ENCODE data around the gene ABCA5. TPM values are rescaled to one million over a fixed set of nuclear protein-coding genes. Genes with fewer than 3 reads are reported as not detected.
A peak's percentile ranks its signal among the peaks of the same experiment; 100 is the strongest.

The ABCA5 gene
- total and polyA plus RNA-seq, 9 of the 15 experiments (the other 6 are each of a cell fraction or from before 2014, with no cell fraction given), result 0.74 to 2.3 (median 1.4) TPM

DNA sequence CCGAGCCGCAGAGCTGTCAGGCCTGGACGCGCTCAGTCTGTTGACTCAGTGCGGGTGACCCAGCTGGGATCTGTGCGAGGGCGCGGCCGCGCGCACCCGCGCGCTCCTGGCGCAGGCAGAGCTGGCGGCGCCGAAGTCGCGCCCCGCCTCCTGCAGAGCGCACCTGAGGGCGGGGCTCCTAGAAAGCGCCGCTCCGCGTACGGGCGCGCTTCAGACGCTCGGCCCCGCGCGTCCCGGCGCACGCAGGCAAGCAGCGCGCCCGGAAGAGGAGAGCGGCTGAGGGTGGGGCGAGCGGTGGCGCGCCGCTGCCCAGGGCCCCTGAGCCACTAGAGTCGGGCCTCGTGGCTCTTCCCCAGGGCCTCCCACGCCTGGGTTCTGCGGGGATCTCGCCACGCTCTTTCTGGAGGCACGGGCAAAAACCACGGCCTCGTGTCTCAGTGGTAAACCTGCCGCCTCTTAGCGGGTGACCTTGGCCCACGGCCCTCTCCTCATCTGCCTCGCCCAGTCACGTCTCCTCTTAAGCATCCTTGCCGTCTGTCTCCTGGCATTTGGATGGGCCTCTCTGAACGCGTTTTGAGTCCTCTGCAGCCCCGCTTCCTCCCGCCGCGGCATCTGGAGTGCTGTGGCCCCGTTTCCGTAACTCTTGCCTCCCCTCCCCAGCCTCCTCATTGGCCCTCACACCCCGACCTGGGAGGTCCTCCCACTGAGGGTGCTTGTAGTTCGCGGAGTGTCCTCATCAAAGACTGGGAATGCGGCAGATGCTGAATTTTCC lies at the start of gene ABCA5 (continued):
- 0 out of 2 replicates have a peak, but pooled peaks have one; percentile 23 for TF ChIP-seq BACH1 (tag; IDR thresholded peaks at IDR 0.05)
- TF ChIP-seq, protein P1, sequence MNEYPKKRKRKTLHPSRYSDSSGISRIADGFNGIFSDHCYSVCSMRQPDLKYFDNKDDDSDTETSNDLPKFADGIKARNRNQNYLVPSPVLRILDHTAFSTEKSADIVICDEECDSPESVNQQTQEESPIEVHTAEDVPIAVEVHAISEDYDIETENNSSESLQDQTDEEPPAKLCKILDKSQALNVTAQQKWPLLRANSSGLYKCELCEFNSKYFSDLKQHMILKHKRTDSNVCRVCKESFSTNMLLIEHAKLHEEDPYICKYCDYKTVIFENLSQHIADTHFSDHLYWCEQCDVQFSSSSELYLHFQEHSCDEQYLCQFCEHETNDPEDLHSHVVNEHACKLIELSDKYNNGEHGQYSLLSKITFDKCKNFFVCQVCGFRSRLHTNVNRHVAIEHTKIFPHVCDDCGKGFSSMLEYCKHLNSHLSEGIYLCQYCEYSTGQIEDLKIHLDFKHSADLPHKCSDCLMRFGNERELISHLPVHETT (CRISPR knock-in tag; conservative IDR thresholded peaks at IDR 0.05 in 1 of 2, IDR thresholded peaks at IDR 0.05 in 1 of 2), result peak in 1 of 2 experiments; percentile 72; a peak in 1 of 4 replicates
- no peak for TF ChIP-seq SRSF1 (IDR thresholded peaks at IDR 0.05; ENCODE audit: low read depth, low read length)
- no peak for TF ChIP-seq HSF4 (CRISPR knock-in tag; IDR thresholded peaks at IDR 0.05; ENCODE audit: borderline replicate concordance)
- no peak for TF ChIP-seq PYGO2 (tag; IDR thresholded peaks at IDR 0.05)
- TF ChIP-seq, protein P2, sequence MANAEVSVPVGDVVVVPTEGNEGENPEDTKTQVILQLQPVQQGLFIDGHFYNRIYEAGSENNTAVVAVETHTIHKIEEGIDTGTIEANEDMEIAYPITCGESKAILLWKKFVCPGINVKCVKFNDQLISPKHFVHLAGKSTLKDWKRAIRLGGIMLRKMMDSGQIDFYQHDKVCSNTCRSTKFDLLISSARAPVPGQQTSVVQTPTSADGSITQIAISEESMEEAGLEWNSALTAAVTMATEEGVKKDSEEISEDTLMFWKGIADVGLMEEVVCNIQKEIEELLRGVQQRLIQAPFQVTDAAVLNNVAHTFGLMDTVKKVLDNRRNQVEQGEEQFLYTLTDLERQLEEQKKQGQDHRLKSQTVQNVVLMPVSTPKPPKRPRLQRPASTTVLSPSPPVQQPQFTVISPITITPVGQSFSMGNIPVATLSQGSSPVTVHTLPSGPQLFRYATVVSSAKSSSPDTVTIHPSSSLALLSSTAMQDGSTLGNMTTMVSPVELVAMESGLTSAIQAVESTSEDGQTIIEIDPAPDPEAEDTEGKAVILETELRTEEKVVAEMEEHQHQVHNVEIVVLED (CRISPR knock-in tag; IDR thresholded peaks at IDR 0.05), result peak; percentile 87
- TF ChIP-seq, protein P3, sequence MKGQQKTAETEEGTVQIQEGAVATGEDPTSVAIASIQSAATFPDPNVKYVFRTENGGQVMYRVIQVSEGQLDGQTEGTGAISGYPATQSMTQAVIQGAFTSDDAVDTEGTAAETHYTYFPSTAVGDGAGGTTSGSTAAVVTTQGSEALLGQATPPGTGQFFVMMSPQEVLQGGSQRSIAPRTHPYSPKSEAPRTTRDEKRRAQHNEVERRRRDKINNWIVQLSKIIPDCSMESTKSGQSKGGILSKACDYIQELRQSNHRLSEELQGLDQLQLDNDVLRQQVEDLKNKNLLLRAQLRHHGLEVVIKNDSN (CRISPR knock-in tag; IDR thresholded peaks at IDR 0.05), result no peak; the same call in 1 of the 2 replicates
- TF ChIP-seq GABPA (tag; conservative IDR thresholded peaks at IDR 0.05; ENCODE audit: low read depth), result peak; percentile 63
- TF ChIP-seq, protein P4, sequence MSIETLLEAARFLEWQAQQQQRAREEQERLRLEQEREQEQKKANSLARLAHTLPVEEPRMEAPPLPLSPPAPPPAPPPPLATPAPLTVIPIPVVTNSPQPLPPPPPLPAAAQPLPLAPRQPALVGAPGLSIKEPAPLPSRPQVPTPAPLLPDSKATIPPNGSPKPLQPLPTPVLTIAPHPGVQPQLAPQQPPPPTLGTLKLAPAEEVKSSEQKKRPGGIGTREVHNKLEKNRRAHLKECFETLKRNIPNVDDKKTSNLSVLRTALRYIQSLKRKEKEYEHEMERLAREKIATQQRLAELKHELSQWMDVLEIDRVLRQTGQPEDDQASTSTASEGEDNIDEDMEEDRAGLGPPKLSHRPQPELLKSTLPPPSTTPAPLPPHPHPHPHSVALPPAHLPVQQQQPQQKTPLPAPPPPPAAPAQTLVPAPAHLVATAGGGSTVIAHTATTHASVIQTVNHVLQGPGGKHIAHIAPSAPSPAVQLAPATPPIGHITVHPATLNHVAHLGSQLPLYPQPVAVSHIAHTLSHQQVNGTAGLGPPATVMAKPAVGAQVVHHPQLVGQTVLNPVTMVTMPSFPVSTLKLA (conservative IDR thresholded peaks at IDR 0.05), result peak in 1 of 2 experiments; percentile 27; a peak in 1 of 4 replicates
- TF ChIP-seq CXXC5 (CRISPR knock-in tag; IDR thresholded peaks at IDR 0.05), result peak; percentile 89
- peak; percentile 45; the same call in 1 of the 2 replicates for TF ChIP-seq ATF7 (IDR thresholded peaks at IDR 0.05)
- TF ChIP-seq RBM15 (IDR thresholded peaks at IDR 0.05; ENCODE audit: insufficient read depth, low read length), result no peak
- TF ChIP-seq, protein P5, sequence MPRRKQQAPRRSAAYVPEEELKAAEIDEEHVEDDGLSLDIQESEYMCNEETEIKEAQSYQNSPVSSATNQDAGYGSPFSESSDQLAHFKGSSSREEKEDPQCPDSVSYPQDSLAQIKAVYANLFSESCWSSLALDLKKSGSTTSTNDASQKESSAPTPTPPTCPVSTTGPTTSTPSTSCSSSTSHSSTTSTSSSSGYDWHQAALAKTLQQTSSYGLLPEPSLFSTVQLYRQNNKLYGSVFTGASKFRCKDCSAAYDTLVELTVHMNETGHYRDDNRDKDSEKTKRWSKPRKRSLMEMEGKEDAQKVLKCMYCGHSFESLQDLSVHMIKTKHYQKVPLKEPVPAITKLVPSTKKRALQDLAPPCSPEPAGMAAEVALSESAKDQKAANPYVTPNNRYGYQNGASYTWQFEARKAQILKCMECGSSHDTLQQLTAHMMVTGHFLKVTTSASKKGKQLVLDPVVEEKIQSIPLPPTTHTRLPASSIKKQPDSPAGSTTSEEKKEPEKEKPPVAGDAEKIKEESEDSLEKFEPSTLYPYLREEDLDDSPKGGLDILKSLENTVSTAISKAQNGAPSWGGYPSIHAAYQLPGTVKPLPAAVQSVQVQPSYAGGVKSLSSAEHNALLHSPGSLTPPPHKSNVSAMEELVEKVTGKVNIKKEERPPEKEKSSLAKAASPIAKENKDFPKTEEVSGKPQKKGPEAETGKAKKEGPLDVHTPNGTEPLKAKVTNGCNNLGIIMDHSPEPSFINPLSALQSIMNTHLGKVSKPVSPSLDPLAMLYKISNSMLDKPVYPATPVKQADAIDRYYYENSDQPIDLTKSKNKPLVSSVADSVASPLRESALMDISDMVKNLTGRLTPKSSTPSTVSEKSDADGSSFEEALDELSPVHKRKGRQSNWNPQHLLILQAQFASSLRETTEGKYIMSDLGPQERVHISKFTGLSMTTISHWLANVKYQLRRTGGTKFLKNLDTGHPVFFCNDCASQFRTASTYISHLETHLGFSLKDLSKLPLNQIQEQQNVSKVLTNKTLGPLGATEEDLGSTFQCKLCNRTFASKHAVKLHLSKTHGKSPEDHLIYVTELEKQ (CRISPR knock-in tag; IDR thresholded peaks at IDR 0.05), result no peak
- no peak for TF ChIP-seq SRF (CRISPR knock-in tag; IDR thresholded peaks at IDR 0.05)
- peak; percentile 30; the same call in 1 of the 2 replicates for TF ChIP-seq CC2D1A (IDR thresholded peaks at IDR 0.05)
- peak; percentile 85 for TF ChIP-seq ZNF766 (CRISPR knock-in tag; conservative IDR thresholded peaks at IDR 0.05)
